ENCODE measurements around the gene CPEB3. TPM values are rescaled to one million over a fixed set of nuclear protein-coding genes. Genes with fewer than 3 reads are reported as not detected.
A peak's percentile ranks its signal among the peaks of the same experiment; 100 is the strongest.

CPEB3 gene
- total RNA-seq, 1 donor from 2014 or later = 13.6 TPM

DNA sequence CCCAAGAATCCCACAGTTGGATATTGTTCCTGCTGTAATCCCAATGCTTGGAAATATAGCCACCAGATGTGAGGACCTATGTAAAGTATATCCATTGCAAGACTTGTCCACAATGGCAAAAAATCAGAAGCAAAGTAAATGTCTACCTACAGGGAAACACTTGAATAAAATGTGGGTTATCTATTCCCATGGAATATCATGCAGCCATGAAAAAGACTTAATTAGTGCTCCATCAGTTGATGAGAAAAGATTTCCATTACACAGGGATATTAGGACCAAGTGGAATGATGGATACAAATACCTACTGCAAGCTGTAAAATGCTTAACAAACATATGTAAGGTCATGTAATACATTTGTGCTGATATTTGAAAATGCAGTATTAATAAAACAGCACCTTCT lies 236.1 kb downstream of the CPEB3 start:
- no peak overlapping the region for H3K27ac ChIP-seq (replicated peaks)
- no peak overlapping the region for H3K4me3 ChIP-seq
- peaks cover 4% of the 10 kb centered on the region for H3K36me3 ChIP-seq
- DNase-seq = no peak
- intact Hi-C loops (cut with micrococcal nuclease) = no loop called here
- TF ChIP-seq, protein P1, sequence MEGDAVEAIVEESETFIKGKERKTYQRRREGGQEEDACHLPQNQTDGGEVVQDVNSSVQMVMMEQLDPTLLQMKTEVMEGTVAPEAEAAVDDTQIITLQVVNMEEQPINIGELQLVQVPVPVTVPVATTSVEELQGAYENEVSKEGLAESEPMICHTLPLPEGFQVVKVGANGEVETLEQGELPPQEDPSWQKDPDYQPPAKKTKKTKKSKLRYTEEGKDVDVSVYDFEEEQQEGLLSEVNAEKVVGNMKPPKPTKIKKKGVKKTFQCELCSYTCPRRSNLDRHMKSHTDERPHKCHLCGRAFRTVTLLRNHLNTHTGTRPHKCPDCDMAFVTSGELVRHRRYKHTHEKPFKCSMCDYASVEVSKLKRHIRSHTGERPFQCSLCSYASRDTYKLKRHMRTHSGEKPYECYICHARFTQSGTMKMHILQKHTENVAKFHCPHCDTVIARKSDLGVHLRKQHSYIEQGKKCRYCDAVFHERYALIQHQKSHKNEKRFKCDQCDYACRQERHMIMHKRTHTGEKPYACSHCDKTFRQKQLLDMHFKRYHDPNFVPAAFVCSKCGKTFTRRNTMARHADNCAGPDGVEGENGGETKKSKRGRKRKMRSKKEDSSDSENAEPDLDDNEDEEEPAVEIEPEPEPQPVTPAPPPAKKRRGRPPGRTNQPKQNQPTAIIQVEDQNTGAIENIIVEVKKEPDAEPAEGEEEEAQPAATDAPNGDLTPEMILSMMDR (IDR thresholded peaks at IDR 0.05; ENCODE audit: borderline replicate concordance) = no peak
- H3K27me3 ChIP-seq (ENCODE audit: low read depth) = no peaks in the 10 kb centered on the region
- H3K9me3 ChIP-seq (replicated peaks) = no peaks in the 10 kb centered on the region
- H3K4me1 ChIP-seq = peaks cover 29% of the 10 kb centered on the region

DNA sequence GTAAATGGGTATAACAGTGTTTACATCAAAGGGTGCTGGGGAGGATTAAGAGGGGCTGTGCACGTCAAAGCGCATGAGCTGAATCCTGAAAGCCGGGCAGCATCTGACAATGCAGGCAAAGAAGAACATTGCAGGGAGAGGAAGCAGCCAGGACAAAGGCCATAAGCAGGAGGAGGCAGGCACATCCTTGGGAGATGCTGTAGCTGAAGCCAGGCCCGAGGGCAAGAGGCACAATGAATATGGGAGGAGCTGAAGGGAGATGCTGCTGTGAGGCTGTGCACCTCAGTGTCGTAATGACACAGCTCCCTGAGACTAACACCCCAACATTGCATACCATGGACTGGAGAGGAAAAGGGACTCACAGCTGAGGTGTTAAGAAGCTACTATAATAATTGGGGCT lies 238.1 kb downstream of the CPEB3 start:
- intact Hi-C loops (cut with micrococcal nuclease) = no loop called here
- TF ChIP-seq, protein P1 (IDR thresholded peaks at IDR 0.05; ENCODE audit: borderline replicate concordance) = no peak
- H3K27me3 ChIP-seq (ENCODE audit: low read depth) = no peaks in the 10 kb centered on the region
- H3K36me3 ChIP-seq = peaks cover 4% of the 10 kb centered on the region
- H3K27ac ChIP-seq (replicated peaks) = peak overlapping the region; percentile 79
- DNase-seq = no peak
- H3K9me3 ChIP-seq (replicated peaks) = no peaks in the 10 kb centered on the region
- peaks cover 28% of the 10 kb centered on the region for H3K4me1 ChIP-seq
- H3K4me3 ChIP-seq = no peak overlapping the region

DNA sequence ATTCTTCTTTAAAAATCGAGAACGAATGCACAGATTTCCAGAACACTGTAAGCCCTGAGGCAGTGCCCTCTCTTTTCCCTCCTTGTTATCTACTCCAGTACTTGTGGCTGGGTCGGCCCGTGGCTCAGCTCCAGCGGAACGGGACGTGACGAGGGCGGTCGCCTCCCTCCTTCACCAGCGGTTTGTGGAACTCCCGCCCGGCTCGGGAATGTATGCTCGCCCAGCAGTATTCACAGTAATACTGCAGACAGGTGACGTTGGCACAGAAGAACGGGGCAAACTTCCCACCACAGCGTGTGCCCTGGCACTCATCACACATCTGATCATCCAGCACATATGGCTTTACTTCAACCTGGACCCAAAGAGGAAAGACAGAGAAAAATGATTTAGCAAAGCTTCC lies 238.8 kb downstream of the CPEB3 start:
- peak; percentile 81 for DNase-seq
- Histone ChIP-seq H3K9me3 (replicated peaks) (no peaks in the 10 kb centered on the region), H3K4me1 (peaks cover 22% of the 10 kb centered on the region), H3K36me3 (peaks cover 4% of the 10 kb centered on the region), H3K27ac (replicated peaks) (peak overlapping the region; percentile 79), H3K4me3 (peak overlapping the region; percentile 20), H3K27me3 (ENCODE audit: low read depth) (no peaks in the 10 kb centered on the region)
- TF ChIP-seq, protein P1 (IDR thresholded peaks at IDR 0.05; ENCODE audit: borderline replicate concordance) = no peak
- intact Hi-C loops (cut with micrococcal nuclease) = no loop called here

DNA sequence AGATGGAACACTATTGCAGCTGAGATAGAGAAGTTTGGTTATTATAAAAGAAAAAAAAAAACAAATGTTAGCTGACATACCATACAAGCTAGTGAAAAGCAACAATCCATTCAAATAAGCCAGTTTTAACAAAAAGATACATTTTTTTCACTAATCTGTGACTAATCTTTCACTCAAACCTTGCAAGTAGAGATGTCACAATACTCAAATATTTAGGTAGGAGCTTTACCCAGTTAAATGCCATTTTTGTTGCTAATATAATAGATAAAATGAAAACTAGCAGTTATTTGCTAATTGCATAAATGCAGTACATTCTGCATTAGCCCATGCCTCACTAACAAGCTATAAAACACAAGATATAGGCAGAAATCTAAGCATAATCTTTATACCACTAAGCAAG lies 243.7 kb downstream of the CPEB3 start:
- Histone ChIP-seq H3K27me3 (ENCODE audit: low read depth) (no peaks in the 10 kb centered on the region), H3K36me3 (peaks cover 4% of the 10 kb centered on the region), H3K9me3 (replicated peaks) (no peaks in the 10 kb centered on the region), H3K4me1 (peaks cover 20% of the 10 kb centered on the region), H3K4me3 (no peak overlapping the region), H3K27ac (replicated peaks) (no peak overlapping the region)
- intact Hi-C loops (cut with micrococcal nuclease) = no loop called here
- TF ChIP-seq, protein P1 (IDR thresholded peaks at IDR 0.05; ENCODE audit: borderline replicate concordance) = no peak
- no peak for DNase-seq

DNA sequence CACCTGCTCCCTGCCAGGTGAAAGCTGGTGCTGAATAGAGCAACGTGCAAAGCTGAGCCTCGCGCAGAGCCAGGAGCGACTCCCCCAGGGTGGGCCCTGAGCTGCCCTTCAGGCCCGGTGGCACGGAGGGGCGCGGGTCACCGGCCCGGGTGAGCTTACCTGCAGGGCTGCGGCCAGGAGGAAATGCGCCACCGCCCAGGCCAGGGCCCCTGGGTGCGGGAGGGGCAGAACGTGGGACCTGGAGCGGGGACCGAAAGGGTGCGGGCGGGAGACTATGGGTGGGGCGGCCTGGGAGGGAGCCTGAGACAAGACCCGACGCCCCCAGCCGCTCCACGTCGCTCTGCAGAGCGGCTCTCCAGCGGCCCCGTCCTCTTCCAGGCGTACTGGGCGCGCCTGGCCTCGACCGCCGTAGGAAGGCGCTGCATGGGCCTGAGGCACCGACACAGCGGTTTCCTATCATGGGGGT lies 245.2 kb downstream of the CPEB3 start:
- Histone ChIP-seq H3K4me3 (no peak overlapping the region), H3K36me3 (peaks cover 4% of the 10 kb centered on the region), H3K27me3 (ENCODE audit: low read depth) (no peaks in the 10 kb centered on the region), H3K9me3 (replicated peaks) (no peaks in the 10 kb centered on the region), H3K4me1 (peaks cover 11% of the 10 kb centered on the region), H3K27ac (replicated peaks) (no peak overlapping the region)
- no peak for DNase-seq
- intact Hi-C loops (cut with micrococcal nuclease) = no loop called here
- TF ChIP-seq, protein P1 (IDR thresholded peaks at IDR 0.05; ENCODE audit: borderline replicate concordance) = no peak

Data from left ventricle myocardium inferior (tissue), 1 donor.